ENCODE measurements around the gene RPS6KB2.
"Not testable (repeated sequence)": the region's sequence is repeated elsewhere in the genome, so short reads cannot be mapped to it uniquely, and the experiment has no call there.

The RPS6KB2 gene

GRCh38 chr11:67398661-67399563 lies 29.4 kb upstream of the RPS6KB2 start:
- DNase-seq (ENCODE audit: insufficient read length, low spot score) (no peak), FAIRE-seq (no peak)
- TF ChIP-seq CTCF (IDR thresholded peaks at IDR 0.05; ENCODE audit: insufficient read depth, missing control alignments), result no peak

GRCh38 chr11:67400251-67400941 lies 27.9 kb upstream of the RPS6KB2 start:
- no peak for TF ChIP-seq CTCF (IDR thresholded peaks at IDR 0.05; ENCODE audit: insufficient read depth, missing control alignments)
- FAIRE-seq (no peak), DNase-seq (ENCODE audit: insufficient read length, low spot score) (no peak)

GRCh38 chr11:67400942-67401494 lies 27.3 kb upstream of the RPS6KB2 start:
- no peak for DNase-seq (ENCODE audit: insufficient read length, low spot score)
- TF ChIP-seq CTCF (IDR thresholded peaks at IDR 0.05; ENCODE audit: insufficient read depth, missing control alignments), result no peak
- FAIRE-seq, result no peak

GRCh38 chr11:67401495-67402191 lies 26.7 kb upstream of the RPS6KB2 start, which contains the start of gene PPP1CA:
PPP1CA (minus strand) TSS chr11:67401858; CDS start chr11:67401782, 76 bp downstream.
- TF ChIP-seq CTCF (IDR thresholded peaks at IDR 0.05; ENCODE audit: insufficient read depth, missing control alignments), result no peak
- FAIRE-seq (no peak), DNase-seq (ENCODE audit: insufficient read length, low spot score) (peak; percentile 98)

- not testable (repeated sequence) for DNase-seq (ENCODE audit: insufficient read length, low spot score); FAIRE-seq
Measured at GRCh38 chr11:67402192-67402839, 26.0 kb upstream of the RPS6KB2 start.

GRCh38 chr11:67403085-67403484 lies 25.2 kb upstream of the RPS6KB2 start:
- not testable (repeated sequence) for DNase-seq (ENCODE audit: insufficient read length, low spot score); FAIRE-seq

GRCh38 chr11:67404515-67405195 lies 23.6 kb upstream of the RPS6KB2 start:
- no peak for TF ChIP-seq CTCF (IDR thresholded peaks at IDR 0.05; ENCODE audit: insufficient read depth, missing control alignments)
- FAIRE-seq (no peak), DNase-seq (ENCODE audit: insufficient read length, low spot score) (no peak)

All from D721Med (cell line).